K562 (cell line): ENCODE results near the gene PDE2A. TPM values are rescaled to one million over a fixed set of nuclear protein-coding genes. Genes with fewer than 3 reads are reported as not detected.

ENCODE experiments used
- ATAC-seq: fragments of 200-7000 bp; cut with Tn5 transposase; 3 replicates; pipeline ENCODE4 v1.9.1; 2020; ENCODE audit warnings: moderate library complexity
- BruUV-seq: library from RNA; stranded (reverse); fragments of 400-500 nt; replicated peaks from 2 replicates; lab custom pipeline; 2021; lab: Mats Ljungman, UMichigan
- CTCF ChIA-PET: fragments of 300-600 bp; formaldehyde crosslinking; extraction: SDS; loops from one replicate; lab custom pipeline; 2021; ENCODE audit warnings: low intra/inter-chr PET ratio; lab: Yijun Ruan, JAX
- POLR2A ChIA-PET: fragments of 300-600, 350-650 bp; sonication (Branson Sonifier 250); formaldehyde crosslinking; extraction: SDS; loops from one replicate; lab custom pipeline; 2021; ENCODE audit warnings: antibody characterized with exemption, inconsistent platforms; lab: Yijun Ruan, JAX
- DNase-seq, 4 experiments: peaks; one replicate each; pipeline versions ENCODE4 v3.0.0 to v3.0.0-alpha.2; 2011 to 2018; ENCODE audit warnings: low spot score in 3 of 4, mixed read lengths in 3 of 4; ENCODE audit errors: extremely low read depth in 1 of 4
- FAIRE-seq: peaks from 2 replicates; lab custom pipeline; 2011; peaks lifted over from hg19 to GRCh38; lab: Jason Lieb, UNC
- H2AFZ ChIP-seq: 2 replicates; pipeline ENCODE4 v1.6.0; 2011; ENCODE audit warnings: low read depth, low read length, control low read depth, inconsistent platforms
- H3K27ac ChIP-seq: fragments of 200-600 bp; 3 replicates; pipeline ENCODE4 v1.8.0; 2011; ENCODE audit warnings: low read depth, mild to moderate bottlenecking, control low read depth, inconsistent platforms, low read length, moderate library complexity, mixed read lengths; ENCODE audit errors: extremely low read depth
- H3K27me3 ChIP-seq, 2 experiments: fragments of 300-600 bp in 1 of 2; 2 replicates in 1 of 2; 3 replicates in 1 of 2; pipeline versions ENCODE4 v1.6.0 to v1.8.0; 2011; ENCODE audit warnings: inconsistent platforms in 2 of 2, low read length in 2 of 2, mild to moderate bottlenecking in 1 of 2, mixed read lengths in 1 of 2, moderate library complexity in 1 of 2; ENCODE audit not compliant: control insufficient read depth in 2 of 2, insufficient read depth in 2 of 2
- H3K36me3 ChIP-seq: fragments of 300-600 bp; 3 replicates; pipeline ENCODE4 v1.8.0; 2011; ENCODE audit warnings: mild to moderate bottlenecking, low read length, inconsistent platforms; ENCODE audit not compliant: control insufficient read depth, insufficient read depth
- H3K4me1 ChIP-seq, 2 experiments: fragments of 200-600 bp in 1 of 2; replicated peaks in 1 of 2; 2 replicates in 1 of 2; 3 replicates in 1 of 2; pipeline versions ENCODE4 v1.5.1 to v1.8.0; 2011; ENCODE audit warnings: inconsistent platforms in 2 of 2, low read length in 2 of 2, mild to moderate bottlenecking in 1 of 2, mixed read lengths in 1 of 2, moderate library complexity in 1 of 2; ENCODE audit not compliant: control insufficient read depth in 2 of 2, insufficient read depth in 2 of 2
- H3K4me2 ChIP-seq: 2 replicates; pipeline ENCODE4 v1.6.1; 2011; ENCODE audit warnings: low read length, control low read depth, inconsistent platforms, mixed read lengths; ENCODE audit not compliant: insufficient read depth
- H3K4me3 ChIP-seq: fragments of 200-600 bp; sonication (generic), shearing (Covaris generic); 2 replicates; pipeline ENCODE4 v1.5.1; 2016; ENCODE audit warnings: control low read depth, inconsistent platforms
- H3K79me2 ChIP-seq: fragments of 200-600 bp; 3 replicates; pipeline ENCODE4 v1.8.0; 2011; ENCODE audit warnings: low read length, inconsistent platforms; ENCODE audit not compliant: control insufficient read depth, insufficient read depth
- H3K9ac ChIP-seq, 2 experiments: 2 replicates each; pipeline versions ENCODE4 v1.6.0 to v1.6.1; 2011; ENCODE audit warnings: low read depth in 2 of 2, low read length in 2 of 2, control low read depth in 1 of 2, inconsistent platforms in 1 of 2, mild to moderate bottlenecking in 1 of 2, mixed read lengths in 1 of 2; ENCODE audit not compliant: insufficient read depth in 1 of 2
- H3K9me1 ChIP-seq: one replicate; pipeline ENCODE4 v1.6.0; 2011; ENCODE audit warnings: inconsistent platforms, mild to moderate bottlenecking, low read length, moderate library complexity; ENCODE audit not compliant: control insufficient read depth, insufficient read depth
- H3K9me3 ChIP-seq: replicated peaks from 2 replicates; pipeline ENCODE4 v1.5.1; 2011; ENCODE audit warnings: low read depth, low read length, inconsistent platforms; ENCODE audit not compliant: control insufficient read depth, insufficient read depth
- H4K20me1 ChIP-seq: replicated peaks from 2 replicates; pipeline ENCODE4 v1.6.1; 2011; ENCODE audit warnings: low read length, inconsistent platforms, mixed read lengths; ENCODE audit not compliant: control insufficient read depth, insufficient read depth
- EHMT2 ChIP-seq: fragments of 450-650 bp; IDR thresholded peaks from 2 replicates; pipeline ENCODE4 v1.6.1; 2018; ENCODE audit warnings: antibody characterized with exemption
- FOXO4 ChIP-seq: fragments of 450-650 bp; formaldehyde crosslinking; IDR thresholded peaks from 2 replicates; pipeline ENCODE4 v1.4.0; 2020; ENCODE audit warnings: mild to moderate bottlenecking, moderate library complexity
- MEIS2 ChIP-seq: fragments of 450-650 bp; IDR thresholded peaks from 2 replicates; pipeline ENCODE4 v1.6.1; 2014; ENCODE audit warnings: mild to moderate bottlenecking; ENCODE audit not compliant: partially characterized antibody
- NONO ChIP-seq, 2 experiments: fragments of 200-400 bp in 1 of 2; fragments of 450-650 bp in 1 of 2; formaldehyde crosslinking in 1 of 2; IDR thresholded peaks; 2 replicates each; pipeline ENCODE4 v1.6.1; 2017; ENCODE audit warnings: low read depth in 2 of 2, mild to moderate bottlenecking in 2 of 2, moderate library complexity in 2 of 2, low read length in 1 of 2
- PHB ChIP-seq: fragments of 250-450 bp; sonication (Bioruptor Pico); IDR thresholded peaks from 2 replicates; pipeline ENCODE4 v1.5.0; 2021
- POLR2AphosphoS5 ChIP-seq: IDR thresholded peaks from 2 replicates; pipeline ENCODE4 v1.6.1; 2011; ENCODE audit warnings: mild to moderate bottlenecking, low read depth, low read length, moderate library complexity; ENCODE audit not compliant: control insufficient read depth, insufficient read depth
- RBM14 ChIP-seq: fragments of 200-400 bp; formaldehyde crosslinking; IDR thresholded peaks from 2 replicates; pipeline ENCODE4 v1.6.1; 2018; ENCODE audit warnings: low read depth, mild to moderate bottlenecking, low read length, moderate library complexity, borderline replicate concordance; ENCODE audit not compliant: insufficient read depth
- RBM15 ChIP-seq: fragments of 200-400 bp; formaldehyde crosslinking; IDR thresholded peaks from 2 replicates; pipeline ENCODE4 v1.6.1; 2018; ENCODE audit warnings: mild to moderate bottlenecking, low read length, moderate library complexity; ENCODE audit not compliant: insufficient read depth
- RNF2 ChIP-seq: sonication (generic); IDR thresholded peaks from 2 replicates; pipeline ENCODE4 v1.6.1; 2016
- SIN3B ChIP-seq: fragments of 450-650 bp; IDR thresholded peaks from 2 replicates; pipeline ENCODE4 v1.6.1; 2017; ENCODE audit warnings: low read depth, mild to moderate bottlenecking, moderate library complexity
- SREBF1 ChIP-seq: fragments of 150-350 bp; IDR thresholded peaks from 2 replicates; pipeline ENCODE4 v1.6.1; 2014; ENCODE audit warnings: antibody characterized with exemption, low read depth, low read length, borderline replicate concordance
- SRSF3 ChIP-seq: fragments of 200-400 bp; formaldehyde crosslinking; IDR thresholded peaks from 2 replicates; pipeline ENCODE4 v1.6.1; 2016; ENCODE audit warnings: mild to moderate bottlenecking, low read length, moderate library complexity; ENCODE audit not compliant: insufficient read depth
- SRSF9 ChIP-seq: fragments of 200-400 bp; formaldehyde crosslinking; IDR thresholded peaks from 2 replicates; pipeline ENCODE4 v1.6.1; 2017; ENCODE audit warnings: low read depth, low read length, borderline replicate concordance
- ZNF253 ChIP-seq: fragments of 250-450 bp; sonication (Bioruptor Pico); conservative IDR thresholded peaks from 2 replicates; pipeline ENCODE4 v1.6.1; 2021; ENCODE audit warnings: mild to moderate bottlenecking
- ZNF511 ChIP-seq: sonication (generic); formaldehyde crosslinking; IDR thresholded peaks from 2 replicates; pipeline ENCODE4 v1.8.0; 2022; ENCODE audit warnings: mild to moderate bottlenecking, missing genetic modification reagents
- WGBS: fragments of 100-300 bp; shearing (Covaris generic); methylation state at CpG from one replicate; pipeline ENCODE4 v1.1.6; 2016; ENCODE audit warnings: low coverage, mixed read lengths; ENCODE audit not compliant: insufficient coverage; ENCODE audit errors: missing lambda C conversion rate; 5-methylcytosine and 5-hydroxymethylcytosine counted together
- in situ Hi-C: fragments of 300-500 bp; cut with MboI; formaldehyde crosslinking; loops from 4 replicates; pipeline ENCODE4 v1.15.0; 2018; ENCODE audit warnings: inconsistent platforms, mixed read lengths
- intact Hi-C: fragments of 100-400 bp; cut with micrococcal nuclease; formaldehyde crosslinking; loops from 2 replicates; pipeline ENCODE4 v1.14.2; 2022
- polyA plus RNA-seq, 8 experiments: library from polyadenylated mRNA; depleted of rRNA in 4 of 8; stranded (reverse) in 5 of 8; unstranded in 3 of 8; fragments of >200 nt; fragmentation: Nextera tagmentation in 2 of 8; fragmentation: Illumina TruSeq in 1 of 8; extraction: Ambion mirVana in 2 of 8; extraction: Trizol in 1 of 8; gene quantifications; 2 replicates each; pipeline versions ENCODE4 v1.2.1 to v1.2.3, GENCODE V29; 2011 to 2014; ENCODE audit warnings: inconsistent platforms in 1 of 8, missing spikeins in 1 of 8
- total RNA-seq, 7 experiments: library from RNA; depleted of rRNA in 6 of 7; stranded (reverse); fragments of >200 nt in 6 of 7; fragmentation: Illumina TruSeq in 2 of 7; extraction: Trizol in 2 of 7; gene quantifications; 2 replicates each; pipeline versions ENCODE4 v1.2.1 to v1.2.3, GENCODE V29; 2011 to 2021; ENCODE audit warnings: low replicate concordance in 1 of 7
- TF ChIP-seq, protein P1 (sequence below): sonication (generic); formaldehyde crosslinking; IDR thresholded peaks from 2 replicates; pipeline ENCODE4 v1.8.0; 2022; ENCODE audit warnings: missing genetic modification reagents, mild to moderate bottlenecking, moderate library complexity, borderline replicate concordance
- TF ChIP-seq, protein P2 (sequence below): sonication (generic); formaldehyde crosslinking; IDR thresholded peaks from 2 replicates; pipeline ENCODE4 v1.8.1; 2023; ENCODE audit warnings: mild to moderate bottlenecking, missing genetic modification reagents

PDE2A gene
- total and polyA plus RNA-seq, 9 of the 15 experiments (the other 6 are each of a cell fraction or from before 2014, with no cell fraction given), result 0.07 to 15.2 (median 1.6) TPM; not detected in 1

DNA sequence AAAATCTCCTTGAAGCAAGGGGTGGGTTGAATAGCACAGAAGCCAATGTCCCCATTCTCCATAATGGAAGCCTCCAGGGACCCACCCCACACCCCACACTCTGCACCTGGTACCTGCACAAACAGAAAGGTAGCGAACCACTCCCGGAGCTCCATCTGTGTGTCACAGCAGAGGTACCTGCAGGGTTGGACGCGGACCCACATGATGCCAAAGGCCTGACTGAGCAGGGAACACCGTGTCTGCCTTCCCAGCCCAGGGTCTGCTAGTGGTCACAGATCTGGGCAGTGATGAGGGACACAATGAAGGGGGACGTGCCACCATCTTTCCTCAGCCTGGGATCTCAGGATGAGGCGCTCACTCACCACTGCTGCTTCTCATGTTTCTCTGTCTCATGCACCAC, 13.1 kb upstream of the PDE2A start:
- Histone ChIP-seq H3K9ac (no peak overlapping the region), H2AFZ (no peak overlapping the region), H3K9me3 (no peaks in the 10 kb centered on the region), H3K4me2 (no peak overlapping the region), H3K4me1 (peaks cover 3 to 29% of the 10 kb centered on the region in 2 experiments; a peak in 4 of 5 replicates), H3K4me3 (no peak overlapping the region), H3K27ac (no peak overlapping the region), H3K79me2 (no peaks in the 10 kb centered on the region), H3K9me1 (peaks cover 1% of the 10 kb centered on the region), H3K27me3 (no peaks in the 10 kb centered on the region), H3K36me3 (peaks cover 71% of the 10 kb centered on the region; the same call in 2 of the 3 replicates), H4K20me1 (peaks cover 28% of the 10 kb centered on the region)
- CTCF ChIA-PET, result no interaction called here
- 86% methylated on average over 4 of the region's 7 CpGs for WGBS
- ATAC-seq, result no peak
- POLR2A ChIA-PET, result no interaction called here
- intact Hi-C loops, result no loop called here
- in situ Hi-C loops, result no loop called here
- DNase-seq, result no peak
- BruUV-seq, result no TSS peak
- TF ChIP-seq ZNF253 (CRISPR knock-in tag), result no peak
- no peak for TF ChIP-seq PHB
- no peak for TF ChIP-seq FOXO4 (CRISPR knock-in tag)
- TF ChIP-seq, protein P1, sequence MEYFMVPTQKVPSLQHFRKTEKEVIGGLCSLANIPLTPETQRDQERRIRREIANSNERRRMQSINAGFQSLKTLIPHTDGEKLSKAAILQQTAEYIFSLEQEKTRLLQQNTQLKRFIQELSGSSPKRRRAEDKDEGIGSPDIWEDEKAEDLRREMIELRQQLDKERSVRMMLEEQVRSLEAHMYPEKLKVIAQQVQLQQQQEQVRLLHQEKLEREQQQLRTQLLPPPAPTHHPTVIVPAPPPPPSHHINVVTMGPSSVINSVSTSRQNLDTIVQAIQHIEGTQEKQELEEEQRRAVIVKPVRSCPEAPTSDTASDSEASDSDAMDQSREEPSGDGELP, result no peak
- TF ChIP-seq RBM15, result no peak
- no peak for TF ChIP-seq RNF2
- TF ChIP-seq, protein P2, sequence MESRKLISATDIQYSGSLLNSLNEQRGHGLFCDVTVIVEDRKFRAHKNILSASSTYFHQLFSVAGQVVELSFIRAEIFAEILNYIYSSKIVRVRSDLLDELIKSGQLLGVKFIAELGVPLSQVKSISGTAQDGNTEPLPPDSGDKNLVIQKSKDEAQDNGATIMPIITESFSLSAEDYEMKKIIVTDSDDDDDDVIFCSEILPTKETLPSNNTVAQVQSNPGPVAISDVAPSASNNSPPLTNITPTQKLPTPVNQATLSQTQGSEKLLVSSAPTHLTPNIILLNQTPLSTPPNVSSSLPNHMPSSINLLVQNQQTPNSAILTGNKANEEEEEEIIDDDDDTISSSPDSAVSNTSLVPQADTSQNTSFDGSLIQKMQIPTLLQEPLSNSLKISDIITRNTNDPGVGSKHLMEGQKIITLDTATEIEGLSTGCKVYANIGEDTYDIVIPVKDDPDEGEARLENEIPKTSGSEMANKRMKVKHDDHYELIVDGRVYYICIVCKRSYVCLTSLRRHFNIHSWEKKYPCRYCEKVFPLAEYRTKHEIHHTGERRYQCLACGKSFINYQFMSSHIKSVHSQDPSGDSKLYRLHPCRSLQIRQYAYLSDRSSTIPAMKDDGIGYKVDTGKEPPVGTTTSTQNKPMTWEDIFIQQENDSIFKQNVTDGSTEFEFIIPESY (CRISPR knock-in tag), result no peak
- no peak for TF ChIP-seq EHMT2
- no peak for TF ChIP-seq SIN3B
- no peak for TF ChIP-seq NONO (IDR thresholded peaks at IDR 0.05; ENCODE audit: low read depth in 2 of 2, low read length in 1 of 2)
- TF ChIP-seq SRSF9, result no peak
- TF ChIP-seq POLR2AphosphoS5, result no peak
- no peak for TF ChIP-seq RBM14
- TF ChIP-seq ZNF511 (CRISPR knock-in tag), result no peak
- no peak for TF ChIP-seq SRSF3
- TF ChIP-seq SREBF1, result no peak
- no peak for TF ChIP-seq MEIS2
- no peak for FAIRE-seq
